SKM-1 treated with dmso at 0.1 percent for 144 hours (cell line): ENCODE measurements around the gene HOXA11.

Source experiments
- DNase-seq: peaks from one replicate; lab custom pipeline; 2025; ENCODE audit not compliant: unreplicated experiment; lab: John Stamatoyannopoulos, UW

The HOXA11 gene

GRCh38 chr7:27185013-27185853 lies at the start of gene HOXA11:
TSS of gene HOXA11 (minus strand) at chr7:27185232. CDS start at chr7:27185144, 88 bp downstream.
- DNase-seq: no peak

GRCh38 chr7:27229448-27229847 lies 44.4 kb upstream of the HOXA11 start:
- no peak for DNase-seq

GRCh38 chr7:27224983-27225934 lies 40.2 kb upstream of the HOXA11 start:
- DNase-seq: no peak

DNA sequence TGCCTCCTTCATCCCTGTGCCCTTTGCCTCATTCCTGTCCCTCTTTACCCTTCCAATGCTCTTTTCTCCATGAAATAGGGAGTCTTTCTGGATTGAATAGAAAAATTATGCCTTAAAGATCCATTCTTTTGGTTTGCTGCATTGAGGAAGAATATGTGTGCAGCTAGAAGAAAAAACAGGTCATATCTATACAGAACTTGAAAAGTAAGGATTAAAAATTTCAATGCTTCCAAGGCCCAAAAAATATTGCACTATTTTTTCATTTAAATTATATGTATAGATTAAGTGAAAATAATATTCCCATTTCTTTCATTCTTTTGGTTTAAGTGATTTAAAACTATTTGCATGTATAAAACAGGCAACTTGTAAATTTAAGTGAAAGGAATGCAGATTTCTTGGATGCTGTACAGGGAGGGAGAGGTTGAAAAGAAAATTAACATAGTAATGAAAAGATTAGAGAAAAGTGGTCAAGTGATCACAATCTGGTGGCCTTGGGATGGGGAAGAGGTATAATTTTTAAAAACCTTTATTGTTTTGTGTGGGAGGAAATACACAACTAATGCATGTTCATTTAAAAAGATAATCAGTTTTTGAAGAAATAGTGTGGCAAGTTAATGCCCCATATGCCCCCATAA lies 39.0 kb upstream of the HOXA11 start:
- DNase-seq: no peak

DNA sequence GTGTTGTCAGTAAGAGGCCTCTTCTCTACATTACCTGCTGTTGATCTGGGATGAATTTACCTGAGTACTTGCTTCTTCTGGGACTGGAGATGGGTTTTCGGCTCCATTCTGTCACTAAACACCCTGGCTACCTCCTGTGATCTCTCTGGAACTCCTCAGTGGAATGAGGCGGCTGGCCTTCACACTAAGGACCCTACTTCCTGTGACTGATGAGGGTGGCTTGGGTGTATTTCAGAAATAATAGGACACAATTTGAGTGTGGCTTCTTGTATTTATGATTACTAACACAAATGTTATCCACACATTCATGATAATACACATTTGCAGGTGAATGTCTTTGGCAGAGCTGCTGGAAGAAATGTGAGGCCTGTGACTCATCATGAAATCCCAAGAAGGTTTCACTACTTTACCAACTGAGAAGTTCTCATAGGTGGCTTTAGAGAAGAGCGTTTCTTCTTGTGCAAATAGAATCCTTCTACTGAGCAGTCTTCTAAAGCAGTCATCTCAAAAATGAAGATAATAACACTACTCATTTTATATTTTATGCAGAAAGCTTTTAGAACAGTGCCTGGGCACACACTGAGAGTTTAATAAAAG lies 36.3 kb upstream of the HOXA11 start:
- DNase-seq: no peak

GRCh38 chr7:27220440-27220955 lies 35.5 kb upstream of the HOXA11 start:
- DNase-seq: no peak

DNA sequence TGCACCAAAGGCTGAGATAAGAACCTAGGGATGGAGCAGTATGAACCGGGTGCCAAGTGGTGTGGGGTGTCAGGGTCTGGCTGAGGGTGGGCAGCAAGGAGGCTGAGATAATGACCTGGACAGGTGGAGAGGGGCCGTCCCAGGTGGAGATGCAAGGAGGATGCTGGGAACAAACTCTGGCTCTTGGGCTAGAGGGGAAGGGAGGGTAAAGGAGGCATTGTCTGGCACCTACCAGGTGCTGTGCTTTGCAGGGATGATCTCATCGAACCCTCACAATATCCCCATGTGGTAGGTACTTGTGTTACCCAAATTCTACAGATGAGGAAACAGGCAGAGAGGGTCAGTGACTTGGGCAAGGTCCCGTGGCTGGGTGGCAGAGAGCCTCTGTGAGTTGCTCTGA lies 34.8 kb upstream of the HOXA11 start:
- DNase-seq: no peak

- no peak for DNase-seq
These were observed 32.9 kb upstream of the HOXA11 start for GRCh38 chr7:27217951-27218350.

DNA sequence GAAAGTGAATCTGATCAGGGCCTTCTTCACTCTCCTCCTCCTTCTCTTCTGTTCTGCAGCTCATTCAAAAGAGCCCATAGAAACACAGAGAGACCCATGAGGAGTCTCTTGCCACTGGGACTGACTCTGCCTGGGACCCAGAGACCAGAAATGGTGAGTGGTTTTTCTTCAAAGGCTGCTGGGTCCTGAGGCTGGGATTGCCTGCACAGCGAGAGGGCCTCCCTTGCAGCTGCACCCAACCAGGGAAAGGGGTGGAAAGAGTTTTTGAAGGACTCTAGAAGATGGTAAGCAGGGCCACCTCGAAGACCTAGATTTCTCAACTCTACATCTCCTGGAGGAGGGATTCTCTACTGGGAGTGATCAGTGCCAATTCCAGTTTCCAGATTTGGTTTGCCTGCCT lies 30.3 kb upstream of the HOXA11 start:
- no peak for DNase-seq

DNA sequence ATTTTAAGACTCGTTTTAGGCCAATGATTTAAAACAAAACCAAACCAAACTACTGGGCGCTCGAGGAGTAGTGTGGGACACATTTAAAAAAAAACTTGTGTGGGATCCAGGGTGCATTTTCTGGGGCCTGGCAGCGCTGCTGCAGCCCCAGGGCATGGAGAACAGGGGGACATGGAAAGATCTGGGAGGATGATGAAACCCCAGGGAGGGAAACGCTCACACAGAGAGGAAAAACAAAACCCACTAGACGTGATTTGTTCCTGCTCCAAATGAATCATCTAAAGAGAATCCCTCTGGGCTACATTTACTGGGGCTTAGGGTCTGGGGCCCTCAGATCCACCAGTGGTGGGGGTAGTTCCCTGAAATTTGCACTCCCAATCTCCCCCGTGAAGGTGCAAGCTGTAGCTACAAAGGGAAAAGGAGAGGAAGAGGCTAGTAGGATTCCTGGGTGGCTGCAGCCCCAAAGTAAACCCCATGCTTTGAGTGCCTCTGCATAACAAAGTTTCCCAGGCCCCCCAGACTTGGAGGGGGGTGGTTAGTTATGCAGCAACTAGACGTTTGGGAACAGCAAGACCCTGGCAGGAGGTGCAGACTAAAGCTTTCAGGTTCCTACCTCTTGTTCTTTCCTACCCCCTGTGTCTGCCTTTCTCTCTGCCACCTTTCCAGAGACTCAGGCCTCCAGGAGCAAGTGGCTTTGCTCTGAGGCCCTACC lies 29.4 kb upstream of the HOXA11 start:
- DNase-seq: no peak

DNA sequence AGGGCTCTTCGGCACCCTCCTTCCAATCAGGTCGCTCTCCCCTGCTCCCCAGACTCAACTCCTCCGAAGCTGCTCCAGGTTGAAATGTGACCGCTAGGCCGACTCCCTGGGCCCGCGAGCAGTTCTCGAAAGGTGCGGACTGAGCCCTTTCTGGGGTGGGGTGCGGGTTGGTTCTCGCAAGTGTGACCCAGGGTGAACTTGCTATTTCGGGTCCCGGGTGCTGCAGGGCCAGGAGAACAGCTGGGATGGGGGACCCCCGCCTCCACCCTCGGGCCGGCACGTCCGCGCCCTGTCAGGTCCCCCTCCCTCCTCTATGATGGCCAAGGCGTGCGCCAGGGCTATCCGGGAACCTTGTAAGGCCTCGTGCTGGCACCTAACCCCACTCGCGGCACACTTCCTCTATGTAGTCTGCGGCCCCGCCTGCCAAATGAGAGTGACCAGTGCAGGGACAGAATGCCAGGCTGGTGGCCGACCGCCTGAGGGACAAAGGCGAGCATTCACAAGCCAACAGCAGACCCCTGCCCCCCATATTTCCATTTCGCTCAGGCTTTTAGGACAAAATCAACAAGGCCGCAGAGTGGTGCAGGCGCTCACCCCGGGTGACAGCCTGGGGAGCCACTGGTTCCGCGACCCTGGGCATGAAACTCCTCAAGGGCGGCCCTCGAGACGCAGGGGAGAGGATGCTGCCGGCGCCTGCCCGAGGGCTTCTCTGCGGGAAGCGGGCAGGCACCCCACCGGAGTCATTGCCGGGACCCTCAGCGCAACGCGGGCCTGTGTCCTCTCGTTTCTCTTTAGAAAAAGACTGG lies 28.6 kb upstream of the HOXA11 start:
- no peak for DNase-seq

GRCh38 chr7:27212497-27213432 lies 27.7 kb upstream of the HOXA11 start:
- no peak for DNase-seq

DNA sequence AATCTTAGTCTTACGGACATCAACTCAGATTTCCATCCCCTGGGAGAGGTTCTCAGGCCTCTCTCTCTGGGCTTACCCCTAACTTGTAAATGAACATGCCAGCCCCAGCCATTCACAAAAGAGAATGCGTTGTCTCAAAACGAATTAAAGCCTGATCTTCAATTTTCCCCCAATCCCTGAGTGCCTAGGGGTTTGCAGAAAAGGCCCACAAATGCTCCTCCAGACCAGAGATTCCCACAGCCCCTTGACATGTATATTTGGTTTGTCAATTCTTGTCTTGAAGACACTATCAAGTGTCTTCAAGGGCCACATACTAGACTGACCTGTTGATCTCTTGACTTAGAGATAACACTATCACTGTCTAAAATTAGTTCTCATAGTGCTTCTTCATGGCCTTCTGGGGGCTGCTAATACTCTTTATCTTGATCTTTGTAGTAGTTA lies 26.8 kb upstream of the HOXA11 start:
- DNase-seq: no peak

DNA sequence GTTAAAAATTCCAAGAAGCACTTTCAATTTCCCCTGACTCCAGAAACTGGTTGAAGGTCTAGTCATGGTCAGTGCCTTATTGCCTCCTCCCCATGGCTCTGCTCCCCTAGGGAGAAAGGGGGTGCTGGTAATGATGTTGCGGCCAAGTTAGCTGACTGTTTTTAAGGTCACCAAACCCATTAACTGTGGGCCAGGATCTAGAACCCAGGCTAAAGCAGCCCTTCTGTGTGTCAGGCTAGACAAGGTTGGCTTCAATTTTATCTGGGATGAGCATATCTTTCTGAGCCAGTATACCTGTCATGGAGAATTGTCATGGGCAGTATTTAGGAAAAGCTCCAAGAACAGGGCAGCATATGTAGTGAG lies 26.0 kb upstream of the HOXA11 start:
- DNase-seq: no peak

GRCh38 chr7:27210441-27211083 lies 25.5 kb upstream of the HOXA11 start:
- peak; percentile 45 for DNase-seq

- no peak for DNase-seq
These were observed 25.0 kb upstream of the HOXA11 start for GRCh38 chr7:27209933-27210440.

GRCh38 chr7:27208998-27209397 lies 24.0 kb upstream of the HOXA11 start:
- no peak for DNase-seq
